HCT116 (cell line): Measurements from ENCODE around the gene ARHGAP35. TPM values are rescaled to one million over a fixed set of nuclear protein-coding genes. Genes with fewer than 3 reads are reported as not detected.
A peak's percentile ranks its signal among the peaks of the same experiment; 100 is the strongest.

Experiments used
- ATAC-seq: fragments of 200-7000 bp; cut with Tn5 transposase; 2 replicates; pipeline ENCODE4 v1.9.1; 2020; ENCODE audit warnings: mild to moderate bottlenecking, moderate library complexity
- BruUV-seq: library from RNA; stranded (reverse); fragments of 400-500 nt; replicated peaks from 2 replicates; lab custom pipeline; 2021; lab: Mats Ljungman, UMichigan
- CTCF ChIA-PET: fragments of 300-600 bp; sonication (Branson Sonifier 250); formaldehyde crosslinking; loops from one replicate; lab custom pipeline; 2021; ENCODE audit warnings: antibody characterized with exemption; lab: Charles Lee
- POLR2A ChIA-PET: fragments of 300-600, 350-600 bp; sonication (Branson Sonifier 250); formaldehyde crosslinking; loops from one replicate; lab custom pipeline; 2021; ENCODE audit warnings: antibody characterized with exemption; lab: Charles Lee
- RAD21 ChIA-PET, 2 experiments: fragments of 300-600 bp; sonication (Branson Sonifier 250); formaldehyde crosslinking; loops; one replicate each; lab custom pipeline; 2023; ENCODE audit warnings: low total read pairs in 2 of 2; ENCODE audit not compliant: uncharacterized antibody in 2 of 2, unreplicated experiment in 2 of 2, low non-redundant PET in 1 of 2; lab: Charles Lee
- DNase-seq: peaks from one replicate; pipeline ENCODE4 v3.0.0-alpha.2; 2010; ENCODE audit warnings: low read depth, low spot score
- H2AFZ ChIP-seq: fragments of 200-600 bp; shearing (Covaris generic), sonication (generic); 2 replicates; pipeline ENCODE4 v1.6.1; 2017; ENCODE audit warnings: low read depth, mixed run types, mixed read lengths, antibody characterized with exemption, low read length; ENCODE audit not compliant: poor library complexity, severe bottlenecking
- H3K27ac ChIP-seq: 2 replicates; pipeline ENCODE4 v1.5.1; 2012; ENCODE audit warnings: low read depth, low read length
- H3K27me3 ChIP-seq: fragments of 200-600 bp; sonication (generic); 2 replicates; pipeline ENCODE4 v1.6.1; 2016; ENCODE audit warnings: mixed run types, low read length, mixed read lengths; ENCODE audit not compliant: insufficient read depth
- H3K36me3 ChIP-seq, 2 experiments: fragments of 200-500 bp in 1 of 2; fragments of 200-600 bp in 1 of 2; sonication (Bioruptor generic) in 1 of 2; sonication (generic) in 1 of 2; 2 replicates each; pipeline versions ENCODE4 v1.5.1 to v1.6.1; 2014 to 2016; ENCODE audit warnings: low read length in 2 of 2, inconsistent platforms in 1 of 2, mixed read lengths in 1 of 2, mixed run types in 1 of 2; ENCODE audit not compliant: insufficient read depth in 2 of 2, control insufficient read depth in 1 of 2
- H3K4me1 ChIP-seq, 2 experiments: fragments of 200-600 bp in 1 of 2; sonication (generic) in 1 of 2; 2 replicates each; pipeline versions ENCODE4 v1.5.1 to v1.6.1; 2012 to 2017; ENCODE audit warnings: low read length in 2 of 2, inconsistent platforms in 1 of 2, mild to moderate bottlenecking in 1 of 2, mixed read lengths in 1 of 2, mixed run types in 1 of 2, moderate library complexity in 1 of 2; ENCODE audit not compliant: insufficient read depth in 2 of 2, control insufficient read depth in 1 of 2
- H3K4me2 ChIP-seq: fragments of 200-600 bp; sonication (generic); 2 replicates; pipeline ENCODE4 v1.6.1; 2017; ENCODE audit warnings: mixed run types, low read length, mixed read lengths
- H3K4me3 ChIP-seq, 2 experiments: fragments of 200-600 bp in 1 of 2; sonication (generic) in 1 of 2; replicated peaks in 1 of 2; 2 replicates each; pipeline ENCODE4 v1.5.1; 2011 to 2016; ENCODE audit warnings: low read length in 2 of 2, control low read depth in 1 of 2, low read depth in 1 of 2, mild to moderate bottlenecking in 1 of 2, mixed read lengths in 1 of 2, mixed run types in 1 of 2
- H3K79me2 ChIP-seq: fragments of 200-600 bp; sonication (generic); 2 replicates; pipeline ENCODE4 v1.6.1; 2017; ENCODE audit warnings: mild to moderate bottlenecking, mixed run types, low read length, moderate library complexity, mixed read lengths; ENCODE audit not compliant: insufficient read depth
- H3K9ac ChIP-seq: fragments of 200-600 bp; sonication (generic); 2 replicates; pipeline ENCODE4 v1.6.1; 2016; ENCODE audit warnings: low read length, mixed read lengths
- H3K9me2 ChIP-seq: fragments of 200-600 bp; sonication (generic), shearing (Covaris generic); 2 replicates; pipeline ENCODE4 v1.6.1; 2017; ENCODE audit warnings: mixed run types, mild to moderate bottlenecking, moderate library complexity; ENCODE audit not compliant: insufficient read depth
- H3K9me3 ChIP-seq, 2 experiments: fragments of 200-500 bp in 1 of 2; fragments of 200-600 bp in 1 of 2; sonication (Bioruptor generic) in 1 of 2; sonication (generic) in 1 of 2; 2 replicates each; pipeline ENCODE4 v1.6.1; 2014 to 2017; ENCODE audit warnings: low read length in 2 of 2, mixed read lengths in 2 of 2, inconsistent platforms in 1 of 2, low read depth in 1 of 2, mild to moderate bottlenecking in 1 of 2, mixed run types in 1 of 2, moderate library complexity in 1 of 2; ENCODE audit not compliant: control insufficient read depth in 1 of 2, insufficient read depth in 1 of 2
- H4K20me1 ChIP-seq: fragments of 200-600 bp; sonication (generic), shearing (Covaris generic); 2 replicates; pipeline ENCODE4 v1.6.1; 2017; ENCODE audit warnings: mixed run types, mild to moderate bottlenecking, moderate library complexity; ENCODE audit not compliant: insufficient read depth
- CEBPB ChIP-seq: IDR thresholded peaks from 2 replicates; pipeline ENCODE4 v1.6.1; 2012; ENCODE audit warnings: low read depth
- EGR1 ChIP-seq: IDR thresholded peaks from 2 replicates; pipeline ENCODE4 v1.6.1; 2012; ENCODE audit warnings: low read depth
- ELF1 ChIP-seq: IDR thresholded peaks from 2 replicates; pipeline ENCODE4 v1.6.1; 2012; ENCODE audit warnings: low read depth, borderline replicate concordance
- EZH2 ChIP-seq: fragments of 200-600 bp; sonication (generic); IDR thresholded peaks from 2 replicates; pipeline ENCODE4 v1.6.1; 2017; ENCODE audit warnings: antibody characterized with exemption, mixed run types
- EZH2phosphoT487 ChIP-seq: fragments of 200-600 bp; IDR thresholded peaks from 2 replicates; pipeline ENCODE4 v1.6.1; 2018; ENCODE audit warnings: antibody characterized with exemption, borderline replicate concordance
- FOSL1 ChIP-seq: IDR thresholded peaks from 2 replicates; pipeline ENCODE4 v1.6.1; 2012; ENCODE audit warnings: low read depth
- POLR2A ChIP-seq: IDR thresholded peaks from 2 replicates; pipeline ENCODE4 v1.7.0; 2011; ENCODE audit warnings: borderline replicate concordance; ENCODE audit not compliant: insufficient read depth, insufficient read length; ENCODE audit errors: extremely low read depth
- POLR2AphosphoS5 ChIP-seq: IDR thresholded peaks from 2 replicates; pipeline ENCODE4 v1.6.1; 2011; ENCODE audit warnings: mild to moderate bottlenecking, low read depth, low read length, moderate library complexity
- SIN3A ChIP-seq: IDR thresholded peaks from 2 replicates; pipeline ENCODE4 v1.6.1; 2012; ENCODE audit warnings: low read depth
- SP1 ChIP-seq: IDR thresholded peaks from 2 replicates; pipeline ENCODE4 v1.6.1; 2012; ENCODE audit warnings: low read depth
- SRF ChIP-seq: IDR thresholded peaks from 2 replicates; pipeline ENCODE4 v1.6.1; 2012; ENCODE audit warnings: low read depth
- YY1 ChIP-seq: IDR thresholded peaks from 2 replicates; pipeline ENCODE4 v1.6.1; 2011; ENCODE audit warnings: low read length, low read depth, moderate library complexity, mild to moderate bottlenecking; ENCODE audit not compliant: insufficient replicate concordance; ENCODE audit errors: extremely low read depth
- ZFX ChIP-seq: fragments of 450-650 bp; IDR thresholded peaks from 2 replicates; pipeline ENCODE4 v1.6.1; 2017
- ZNF274 ChIP-seq: fragments of 200-500 bp; sonication (Bioruptor generic); IDR thresholded peaks from 2 replicates; pipeline ENCODE4 v1.6.1; 2014; ENCODE audit warnings: mild to moderate bottlenecking, low read depth, low read length, inconsistent platforms
- intact Hi-C: fragments of 100-400 bp; cut with micrococcal nuclease; formaldehyde crosslinking; loops from 2 replicates; pipeline ENCODE4 v1.10.0; 2022
- total RNA-seq: library from RNA; stranded (reverse); gene quantifications from one replicate; pipeline ENCODE4 v1.2.1, GENCODE V29; 2021; ENCODE audit not compliant: unreplicated experiment
- TF ChIP-seq, protein P1 (sequence below), 3 experiments: fragments of 200-600 bp in 1 of 3; sonication (generic) in 1 of 3; IDR thresholded peaks in 2 of 3; conservative IDR thresholded peaks in 1 of 3; 2 replicates each; pipeline ENCODE4 v1.5.1; 2012 to 2017; ENCODE audit warnings: low read depth in 2 of 3, low read length in 2 of 3, antibody characterized with exemption in 1 of 3, borderline replicate concordance in 1 of 3, control low read depth in 1 of 3, mild to moderate bottlenecking in 1 of 3, mixed read lengths in 1 of 3, mixed run types in 1 of 3, moderate library complexity in 1 of 3; ENCODE audit not compliant: insufficient read depth in 1 of 3
- TF ChIP-seq, protein P2 (sequence below): IDR thresholded peaks from 2 replicates; pipeline ENCODE4 v1.6.1; 2012
- TF ChIP-seq, protein P3 (sequence below): IDR thresholded peaks from 2 replicates; pipeline ENCODE4 v1.6.1; 2011; ENCODE audit warnings: mild to moderate bottlenecking, low read length, moderate library complexity; ENCODE audit not compliant: insufficient replicate concordance; ENCODE audit errors: extremely low read depth

The ARHGAP35 gene
- total RNA-seq, 1 experiment from 2014 or later = 47.6 TPM

DNA sequence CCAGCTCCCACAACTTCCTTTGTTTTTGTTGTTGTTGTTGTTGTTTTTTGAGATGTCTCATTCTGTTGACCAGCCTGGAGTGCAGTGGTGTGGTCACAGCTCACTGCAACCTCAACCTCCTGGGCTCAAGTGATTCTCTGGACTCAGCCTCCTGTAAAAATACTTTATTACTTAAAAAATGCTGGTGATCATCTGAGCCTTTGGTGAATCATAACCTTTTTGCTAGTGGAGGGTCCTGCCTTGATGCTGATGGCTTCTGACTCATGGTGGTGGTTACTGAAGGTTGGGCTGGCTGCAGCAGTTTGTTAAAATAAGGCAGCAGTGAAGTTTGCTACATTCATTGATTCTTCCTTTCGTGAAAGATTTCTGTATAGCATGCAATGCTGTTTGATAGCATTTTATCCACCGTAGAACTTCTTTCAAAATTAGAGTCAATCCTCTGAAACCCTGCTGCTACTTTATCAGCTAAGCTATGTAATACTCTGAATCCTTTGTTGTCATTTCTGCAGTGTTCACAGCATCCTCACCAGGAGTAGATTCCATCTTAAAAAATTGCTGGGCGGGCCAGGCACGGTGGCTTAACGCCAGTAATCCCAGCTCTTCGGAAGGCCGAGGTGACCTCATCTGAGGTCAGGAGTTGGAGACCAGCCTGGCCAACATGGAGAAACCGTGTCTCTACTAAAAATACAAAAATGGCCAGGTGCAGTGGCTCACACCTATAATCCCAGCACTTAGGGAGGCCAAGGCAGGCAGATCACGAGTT lies 18.0 kb downstream of the ARHGAP35 start (continued):
- TF ChIP-seq, protein P1, sequence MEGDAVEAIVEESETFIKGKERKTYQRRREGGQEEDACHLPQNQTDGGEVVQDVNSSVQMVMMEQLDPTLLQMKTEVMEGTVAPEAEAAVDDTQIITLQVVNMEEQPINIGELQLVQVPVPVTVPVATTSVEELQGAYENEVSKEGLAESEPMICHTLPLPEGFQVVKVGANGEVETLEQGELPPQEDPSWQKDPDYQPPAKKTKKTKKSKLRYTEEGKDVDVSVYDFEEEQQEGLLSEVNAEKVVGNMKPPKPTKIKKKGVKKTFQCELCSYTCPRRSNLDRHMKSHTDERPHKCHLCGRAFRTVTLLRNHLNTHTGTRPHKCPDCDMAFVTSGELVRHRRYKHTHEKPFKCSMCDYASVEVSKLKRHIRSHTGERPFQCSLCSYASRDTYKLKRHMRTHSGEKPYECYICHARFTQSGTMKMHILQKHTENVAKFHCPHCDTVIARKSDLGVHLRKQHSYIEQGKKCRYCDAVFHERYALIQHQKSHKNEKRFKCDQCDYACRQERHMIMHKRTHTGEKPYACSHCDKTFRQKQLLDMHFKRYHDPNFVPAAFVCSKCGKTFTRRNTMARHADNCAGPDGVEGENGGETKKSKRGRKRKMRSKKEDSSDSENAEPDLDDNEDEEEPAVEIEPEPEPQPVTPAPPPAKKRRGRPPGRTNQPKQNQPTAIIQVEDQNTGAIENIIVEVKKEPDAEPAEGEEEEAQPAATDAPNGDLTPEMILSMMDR (IDR thresholded peaks at IDR 0.05 in 2 of 3, conservative IDR thresholded peaks at IDR 0.05 in 1 of 3; ENCODE audit: borderline replicate concordance in 1 of 3, insufficient read depth in 1 of 3, low read depth in 2 of 3, low read length in 2 of 3) = no peak
- TF ChIP-seq SP1 (peak; percentile 5; the same call in 1 of the 2 replicates), ELF1 (no peak), YY1 (no peak), FOSL1 (peak; percentile 63), POLR2AphosphoS5 (no peak), EZH2phosphoT487 (no peak), SIN3A (no peak), EZH2 (no peak), ZNF274 (no peak)
- TF ChIP-seq, protein P2, sequence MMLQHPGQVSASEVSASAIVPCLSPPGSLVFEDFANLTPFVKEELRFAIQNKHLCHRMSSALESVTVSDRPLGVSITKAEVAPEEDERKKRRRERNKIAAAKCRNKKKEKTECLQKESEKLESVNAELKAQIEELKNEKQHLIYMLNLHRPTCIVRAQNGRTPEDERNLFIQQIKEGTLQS = no peak
- TF ChIP-seq, all 23 proteins: peak for 3

DNA sequence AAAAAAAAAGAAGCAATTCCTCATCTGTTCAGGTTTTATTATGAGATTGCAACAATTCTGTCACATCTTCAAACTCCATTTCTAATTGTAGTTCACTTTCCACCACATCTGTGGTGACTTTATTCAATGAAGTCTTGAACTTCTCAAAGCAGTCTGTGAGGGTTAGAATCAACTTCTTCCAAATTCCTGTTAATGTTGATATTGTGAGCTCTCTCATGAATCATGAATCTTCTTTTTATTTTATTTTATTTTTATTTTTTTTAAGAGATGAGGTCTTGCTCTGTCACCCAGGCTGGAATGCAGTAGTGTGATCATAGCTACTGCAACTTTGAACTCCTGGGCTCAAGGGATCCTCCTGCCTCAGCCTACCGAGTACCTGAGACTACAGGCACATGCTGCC lies 19.6 kb downstream of the ARHGAP35 start:
- Histone ChIP-seq H3K36me3 (no peaks in the 10 kb centered on the region), H3K4me3 (no peak overlapping the region), H3K79me2 (peaks cover 79% of the 10 kb centered on the region), H3K9me2 (no peaks in the 10 kb centered on the region), H3K27ac (peak overlapping the region; percentile 66; the same call in 1 of the 2 replicates), H3K9me3 (no peaks in the 10 kb centered on the region), H3K9ac (no peak overlapping the region), H3K27me3 (no peaks in the 10 kb centered on the region), H2AFZ (no peak overlapping the region), H3K4me2 (peak overlapping the region; percentile 69), H3K4me1 (peaks cover 44 to 55% of the 10 kb centered on the region in 2 experiments), H4K20me1 (no peaks in the 10 kb centered on the region)
- intact Hi-C loops = no loop called here
- DNase-seq = no peak
- RAD21 ChIA-PET = no interaction called here
- CTCF ChIA-PET = no interaction called here
- BruUV-seq = no TSS peak
- POLR2A ChIA-PET = interaction anchor here (0.7 kb wide), 1 partner anchor 10 kb away, joined by 3 read pairs; no protein-coding TSS in a partner anchor
- ATAC-seq = no peak
- TF ChIP-seq YY1 = no peak
- no peak for TF ChIP-seq SRF
- TF ChIP-seq, protein P2 = no peak
- TF ChIP-seq, protein P3, sequence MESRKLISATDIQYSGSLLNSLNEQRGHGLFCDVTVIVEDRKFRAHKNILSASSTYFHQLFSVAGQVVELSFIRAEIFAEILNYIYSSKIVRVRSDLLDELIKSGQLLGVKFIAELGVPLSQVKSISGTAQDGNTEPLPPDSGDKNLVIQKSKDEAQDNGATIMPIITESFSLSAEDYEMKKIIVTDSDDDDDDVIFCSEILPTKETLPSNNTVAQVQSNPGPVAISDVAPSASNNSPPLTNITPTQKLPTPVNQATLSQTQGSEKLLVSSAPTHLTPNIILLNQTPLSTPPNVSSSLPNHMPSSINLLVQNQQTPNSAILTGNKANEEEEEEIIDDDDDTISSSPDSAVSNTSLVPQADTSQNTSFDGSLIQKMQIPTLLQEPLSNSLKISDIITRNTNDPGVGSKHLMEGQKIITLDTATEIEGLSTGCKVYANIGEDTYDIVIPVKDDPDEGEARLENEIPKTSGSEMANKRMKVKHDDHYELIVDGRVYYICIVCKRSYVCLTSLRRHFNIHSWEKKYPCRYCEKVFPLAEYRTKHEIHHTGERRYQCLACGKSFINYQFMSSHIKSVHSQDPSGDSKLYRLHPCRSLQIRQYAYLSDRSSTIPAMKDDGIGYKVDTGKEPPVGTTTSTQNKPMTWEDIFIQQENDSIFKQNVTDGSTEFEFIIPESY = no peak
- TF ChIP-seq, protein P1 (IDR thresholded peaks at IDR 0.05 in 2 of 3, conservative IDR thresholded peaks at IDR 0.05 in 1 of 3; ENCODE audit: borderline replicate concordance in 1 of 3, insufficient read depth in 1 of 3, low read depth in 2 of 3, low read length in 2 of 3) = no peak
- no peak for TF ChIP-seq POLR2A
- no peak for TF ChIP-seq POLR2AphosphoS5
- TF ChIP-seq ZFX = no peak
- no peak for TF ChIP-seq EGR1
- no peak for TF ChIP-seq CEBPB
- no peak for TF ChIP-seq ZNF274
- no peak for TF ChIP-seq SP1
- TF ChIP-seq ELF1 = no peak
